ENCODE measurements around the gene BOD1.

Gene BOD1

GRCh38 chr5:173573126-173573960, 43.1 kb downstream of the BOD1 start:
- DNase-seq: peak; percentile 47 to 60

GRCh38 chr5:173572431-173573125, 43.9 kb downstream of the BOD1 start:
- no peak for DNase-seq

GRCh38 chr5:173570321-173571090, 45.9 kb downstream of the BOD1 start:
- no peak for DNase-seq

DNA sequence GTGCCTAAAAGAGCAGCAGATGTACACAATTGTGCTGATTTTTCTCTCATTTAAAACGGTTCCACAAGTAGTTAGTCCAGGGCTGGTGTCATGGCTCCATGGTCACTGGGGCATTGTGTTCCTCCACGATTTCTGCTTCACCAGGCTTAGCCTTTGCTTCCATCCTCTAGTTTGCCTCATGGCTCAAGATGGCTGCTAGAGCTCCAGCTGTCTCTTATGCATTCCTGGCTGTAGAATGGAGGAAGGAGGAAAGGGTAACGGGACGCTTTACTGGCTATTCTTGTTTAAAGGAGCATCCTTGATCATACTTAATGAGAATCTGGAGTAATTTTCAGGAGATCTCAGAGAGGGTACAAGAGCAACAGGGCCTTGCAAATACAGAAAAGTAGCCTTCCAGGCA, 47.7 kb downstream of the BOD1 start:
- DNase-seq: no peak

- no peak for DNase-seq
Observed at GRCh38 chr5:173568128-173568527, 48.3 kb downstream of the BOD1 start.

DNA sequence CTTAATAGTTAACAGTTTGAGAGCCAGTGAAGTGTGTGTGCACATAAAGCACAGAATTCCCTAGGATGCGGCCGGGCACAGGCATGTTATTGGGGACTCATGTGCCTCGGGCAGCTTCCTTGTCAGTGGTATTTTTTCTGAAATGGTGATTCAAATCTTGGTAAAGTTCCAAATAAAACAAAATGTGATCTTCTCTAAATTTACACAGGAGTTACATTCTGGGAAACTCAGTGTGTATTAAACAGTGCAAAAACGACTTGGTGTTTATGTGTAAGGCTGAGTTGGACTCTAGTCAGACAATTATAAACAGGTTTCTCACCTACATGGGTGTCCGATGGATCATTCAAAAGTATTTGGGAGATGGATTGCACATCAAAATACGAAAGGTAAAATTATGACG, 48.9 kb downstream of the BOD1 start:
- no peak for DNase-seq

GRCh38 chr5:173565491-173566072, 50.9 kb downstream of the BOD1 start:
- DNase-seq: no peak

- DNase-seq: no peak
Observed at GRCh38 chr5:173564106-173564505, 52.3 kb downstream of the BOD1 start.

DNA sequence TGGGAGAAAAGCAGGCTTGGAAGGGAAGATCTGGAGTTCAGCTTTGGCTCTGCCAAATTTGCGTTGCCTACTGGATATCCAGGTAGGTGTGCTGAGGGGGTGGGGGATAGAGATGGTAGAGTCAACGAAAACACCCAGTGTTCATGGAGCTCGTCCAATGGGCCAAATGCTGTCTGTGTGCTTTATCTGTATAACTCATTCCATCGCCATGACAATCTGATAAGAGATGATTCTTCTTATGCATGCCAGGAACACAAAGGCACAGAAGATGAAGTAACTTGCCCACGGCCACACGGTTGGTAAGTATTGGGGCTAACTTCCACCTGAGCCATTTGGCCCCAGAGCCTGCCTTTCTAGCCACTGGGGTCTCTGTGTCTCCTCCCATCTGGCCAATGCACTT, 53.2 kb downstream of the BOD1 start:
- DNase-seq: no peak

DNA sequence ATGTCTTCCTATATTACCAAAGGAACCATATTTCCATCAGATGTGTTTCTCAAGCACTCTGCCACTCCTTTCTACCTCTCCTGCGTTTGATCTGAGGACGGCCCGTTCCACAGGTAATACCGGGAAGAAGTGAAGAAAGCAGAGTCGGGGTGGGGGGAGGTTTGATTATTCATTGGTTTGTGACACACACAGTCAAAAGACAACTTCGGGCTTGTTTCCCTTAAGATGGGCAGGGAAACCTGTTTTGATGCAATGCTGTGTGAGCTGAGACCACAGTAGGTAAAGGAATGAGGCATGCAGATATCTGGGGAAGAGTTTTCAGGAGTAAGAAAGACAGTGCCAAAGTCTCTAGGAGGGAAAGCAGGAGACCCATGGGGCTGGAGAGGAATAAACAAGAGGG, 54.0 kb downstream of the BOD1 start:
- DNase-seq: no peak
